ENCODE measurements around the gene RSRC1. TPM values are rescaled to one million over a fixed set of nuclear protein-coding genes. Genes with fewer than 3 reads are reported as not detected.
"Not testable (repeated sequence)": the region's sequence is repeated elsewhere in the genome, so short reads cannot be mapped to it uniquely, and the experiment has no call there.

RSRC1 gene
- polyA plus RNA-seq, 2 donors, result 10.9 to 12.3 TPM

GRCh38 chr3:158483701-158484235, 373.9 kb downstream of the RSRC1 start:
- H3K27ac ChIP-seq (ENCODE audit: low read depth in 2 of 2, low read length in 1 of 2), result no peak overlapping the region
- no peaks in the 10 kb centered on the region for H3K4me1 ChIP-seq (ENCODE audit: control insufficient read depth in 2 of 2, insufficient read depth in 2 of 2, low read length in 1 of 2)
- no peaks in the 10 kb centered on the region for H3K27me3 ChIP-seq (ENCODE audit: control insufficient read depth in 1 of 2, insufficient read depth in 2 of 2, low read length in 2 of 2)
- 88 to 89% methylated on average over 7 of the region's 7 CpGs for WGBS, 2 donors
- no peaks in the 10 kb centered on the region for H3K36me3 ChIP-seq (ENCODE audit: control insufficient read depth in 2 of 2, insufficient read depth in 2 of 2, low read length in 1 of 2)
- no peaks in the 10 kb centered on the region for H3K9me3 ChIP-seq (ENCODE audit: control insufficient read depth in 2 of 2, insufficient read depth in 1 of 2, low read depth in 1 of 2, low read length in 1 of 2)
- no peak overlapping the region for H3K4me3 ChIP-seq (ENCODE audit: low read depth in 1 of 2, low read length in 2 of 2)

GRCh38 chr3:158486200-158486599, 376.3 kb downstream of the RSRC1 start:
- Histone ChIP-seq H3K36me3 (ENCODE audit: control insufficient read depth in 2 of 2, insufficient read depth in 2 of 2, low read length in 1 of 2) (no peaks in the 10 kb centered on the region), H3K27ac (ENCODE audit: low read depth in 2 of 2, low read length in 1 of 2) (no peak overlapping the region), H3K9me3 (ENCODE audit: control insufficient read depth in 2 of 2, insufficient read depth in 1 of 2, low read depth in 1 of 2, low read length in 1 of 2) (no peaks in the 10 kb centered on the region), H3K4me3 (ENCODE audit: low read depth in 1 of 2, low read length in 2 of 2) (no peak overlapping the region), H3K27me3 (ENCODE audit: control insufficient read depth in 1 of 2, insufficient read depth in 2 of 2, low read length in 2 of 2) (no peaks in the 10 kb centered on the region), H3K4me1 (ENCODE audit: control insufficient read depth in 2 of 2, insufficient read depth in 2 of 2, low read length in 1 of 2) (no peaks in the 10 kb centered on the region)

- H3K27ac ChIP-seq (ENCODE audit: low read depth in 2 of 2, low read length in 1 of 2), result no peak overlapping the region
- WGBS, 2 donors, result 50% methylated on average over 2 of the region's 2 CpGs
- H3K9me3 ChIP-seq (ENCODE audit: control insufficient read depth in 2 of 2, insufficient read depth in 1 of 2, low read depth in 1 of 2, low read length in 1 of 2), result no peaks in the 10 kb centered on the region
- H3K27me3 ChIP-seq (ENCODE audit: control insufficient read depth in 1 of 2, insufficient read depth in 2 of 2, low read length in 2 of 2), result no peaks in the 10 kb centered on the region
- no peaks in the 10 kb centered on the region for H3K36me3 ChIP-seq (ENCODE audit: control insufficient read depth in 2 of 2, insufficient read depth in 2 of 2, low read length in 1 of 2)
- H3K4me1 ChIP-seq (ENCODE audit: control insufficient read depth in 2 of 2, insufficient read depth in 2 of 2, low read length in 1 of 2), result no peaks in the 10 kb centered on the region
- no peak overlapping the region for H3K4me3 ChIP-seq (ENCODE audit: low read depth in 1 of 2, low read length in 2 of 2)
These were observed 378.8 kb downstream of the RSRC1 start for GRCh38 chr3:158488670-158489069.

GRCh38 chr3:158489181-158489580, 379.3 kb downstream of the RSRC1 start:
- Histone ChIP-seq H3K4me1 (ENCODE audit: control insufficient read depth in 2 of 2, insufficient read depth in 2 of 2, low read length in 1 of 2) (no peaks in the 10 kb centered on the region), H3K27me3 (ENCODE audit: control insufficient read depth in 1 of 2, insufficient read depth in 2 of 2, low read length in 2 of 2) (no peaks in the 10 kb centered on the region), H3K36me3 (ENCODE audit: control insufficient read depth in 2 of 2, insufficient read depth in 2 of 2, low read length in 1 of 2) (no peaks in the 10 kb centered on the region), H3K27ac (ENCODE audit: low read depth in 2 of 2, low read length in 1 of 2) (no peak overlapping the region), H3K9me3 (ENCODE audit: control insufficient read depth in 2 of 2, insufficient read depth in 1 of 2, low read depth in 1 of 2, low read length in 1 of 2) (no peaks in the 10 kb centered on the region), H3K4me3 (ENCODE audit: low read depth in 1 of 2, low read length in 2 of 2) (no peak overlapping the region)

- Histone ChIP-seq H3K4me3 (ENCODE audit: low read depth in 1 of 2, low read length in 2 of 2) (no peak overlapping the region), H3K4me1 (ENCODE audit: control insufficient read depth in 2 of 2, insufficient read depth in 2 of 2, low read length in 1 of 2) (no peaks in the 10 kb centered on the region), H3K36me3 (ENCODE audit: control insufficient read depth in 2 of 2, insufficient read depth in 2 of 2, low read length in 1 of 2) (no peaks in the 10 kb centered on the region), H3K27me3 (ENCODE audit: control insufficient read depth in 1 of 2, insufficient read depth in 2 of 2, low read length in 2 of 2) (no peaks in the 10 kb centered on the region), H3K9me3 (ENCODE audit: control insufficient read depth in 2 of 2, insufficient read depth in 1 of 2, low read depth in 1 of 2, low read length in 1 of 2) (no peaks in the 10 kb centered on the region), H3K27ac (ENCODE audit: low read depth in 2 of 2, low read length in 1 of 2) (no peak overlapping the region)
- 97 to 98% methylated on average over 2 of the region's 2 CpGs for WGBS, 2 donors
These were observed 382.1 kb downstream of the RSRC1 start for GRCh38 chr3:158491968-158492367.

- no peaks in the 10 kb centered on the region for H3K27me3 ChIP-seq (ENCODE audit: control insufficient read depth in 1 of 2, insufficient read depth in 2 of 2, low read length in 2 of 2)
- no peaks in the 10 kb centered on the region for H3K4me1 ChIP-seq (ENCODE audit: control insufficient read depth in 2 of 2, insufficient read depth in 2 of 2, low read length in 1 of 2)
- whole genome bisulfite sequencing, 2 donors, result 68 to 81% methylated on average over 3 of the region's 3 CpGs
- no peak overlapping the region for H3K4me3 ChIP-seq (ENCODE audit: low read depth in 1 of 2, low read length in 2 of 2)
- H3K36me3 ChIP-seq (ENCODE audit: control insufficient read depth in 2 of 2, insufficient read depth in 2 of 2, low read length in 1 of 2), result no peaks in the 10 kb centered on the region
- H3K27ac ChIP-seq (ENCODE audit: low read depth in 2 of 2, low read length in 1 of 2), result no peak overlapping the region
- no peaks in the 10 kb centered on the region for H3K9me3 ChIP-seq (ENCODE audit: control insufficient read depth in 2 of 2, insufficient read depth in 1 of 2, low read depth in 1 of 2, low read length in 1 of 2)
These were observed 382.8 kb downstream of the RSRC1 start for GRCh38 chr3:158492685-158493084.

- Histone ChIP-seq H3K27ac (ENCODE audit: low read depth in 2 of 2, low read length in 1 of 2) (no peak overlapping the region), H3K27me3 (ENCODE audit: control insufficient read depth in 1 of 2, insufficient read depth in 2 of 2, low read length in 2 of 2) (no peaks in the 10 kb centered on the region), H3K36me3 (ENCODE audit: control insufficient read depth in 2 of 2, insufficient read depth in 2 of 2, low read length in 1 of 2) (no peaks in the 10 kb centered on the region), H3K4me3 (ENCODE audit: low read depth in 1 of 2, low read length in 2 of 2) (no peak overlapping the region), H3K9me3 (ENCODE audit: control insufficient read depth in 2 of 2, insufficient read depth in 1 of 2, low read depth in 1 of 2, low read length in 1 of 2) (no peaks in the 10 kb centered on the region), H3K4me1 (ENCODE audit: control insufficient read depth in 2 of 2, insufficient read depth in 2 of 2, low read length in 1 of 2) (no peaks in the 10 kb centered on the region)
- 94 to 100% methylated on average over 1 of the region's 1 CpG for WGBS, 2 donors
These were observed 384.0 kb downstream of the RSRC1 start for GRCh38 chr3:158493931-158494330.

GRCh38 chr3:158494673-158495072, 384.8 kb downstream of the RSRC1 start:
- no peak overlapping the region for H3K4me3 ChIP-seq (ENCODE audit: low read depth in 1 of 2, low read length in 2 of 2)
- H3K9me3 ChIP-seq (ENCODE audit: control insufficient read depth in 2 of 2, insufficient read depth in 1 of 2, low read depth in 1 of 2, low read length in 1 of 2), result no peaks in the 10 kb centered on the region
- no peak overlapping the region for H3K27ac ChIP-seq (ENCODE audit: low read depth in 2 of 2, low read length in 1 of 2)
- H3K27me3 ChIP-seq (ENCODE audit: control insufficient read depth in 1 of 2, insufficient read depth in 2 of 2, low read length in 2 of 2), result no peaks in the 10 kb centered on the region
- no peaks in the 10 kb centered on the region for H3K36me3 ChIP-seq (ENCODE audit: control insufficient read depth in 2 of 2, insufficient read depth in 2 of 2, low read length in 1 of 2)
- H3K4me1 ChIP-seq (ENCODE audit: control insufficient read depth in 2 of 2, insufficient read depth in 2 of 2, low read length in 1 of 2), result no peaks in the 10 kb centered on the region
- WGBS, 2 donors, result 67 to 96% methylated on average over 5 of the region's 5 CpGs

GRCh38 chr3:158495398-158495902, 385.6 kb downstream of the RSRC1 start:
- H3K27me3 ChIP-seq (ENCODE audit: control insufficient read depth in 1 of 2, insufficient read depth in 2 of 2, low read length in 2 of 2); H3K9me3 ChIP-seq (ENCODE audit: control insufficient read depth in 2 of 2, insufficient read depth in 1 of 2, low read depth in 1 of 2, low read length in 1 of 2); H3K36me3 ChIP-seq (ENCODE audit: control insufficient read depth in 2 of 2, insufficient read depth in 2 of 2, low read length in 1 of 2); H3K4me3 ChIP-seq (ENCODE audit: low read depth in 1 of 2, low read length in 2 of 2); H3K27ac ChIP-seq (ENCODE audit: low read depth in 2 of 2, low read length in 1 of 2); H3K4me1 ChIP-seq (ENCODE audit: control insufficient read depth in 2 of 2, insufficient read depth in 2 of 2, low read length in 1 of 2): not testable (repeated sequence)
- WGBS, 2 donors, result 74 to 79% methylated on average over 4 of the region's 4 CpGs

- H3K4me1 ChIP-seq (ENCODE audit: control insufficient read depth in 2 of 2, insufficient read depth in 2 of 2, low read length in 1 of 2), result no peaks in the 10 kb centered on the region
- no peaks in the 10 kb centered on the region for H3K36me3 ChIP-seq (ENCODE audit: control insufficient read depth in 2 of 2, insufficient read depth in 2 of 2, low read length in 1 of 2)
- no peaks in the 10 kb centered on the region for H3K9me3 ChIP-seq (ENCODE audit: control insufficient read depth in 2 of 2, insufficient read depth in 1 of 2, low read depth in 1 of 2, low read length in 1 of 2)
These were observed 395.2 kb downstream of the RSRC1 start for GRCh38 chr3:158505117-158505516.

More at GRCh38 chr3:158505117-158505516, 395.2 kb downstream of the RSRC1 start:
- no peak overlapping the region for H3K27ac ChIP-seq (ENCODE audit: low read depth in 2 of 2, low read length in 1 of 2)
- H3K27me3 ChIP-seq (ENCODE audit: control insufficient read depth in 1 of 2, insufficient read depth in 2 of 2, low read length in 2 of 2), result no peaks in the 10 kb centered on the region
- no peak overlapping the region for H3K4me3 ChIP-seq (ENCODE audit: low read depth in 1 of 2, low read length in 2 of 2)

Measured in esophagus (tissue), 2 donors.